NCI-H146 treated with DMSO at 0.1 percent for 48 hours (cell line): ENCODE data around the gene PAPOLG.

Experiments used
- DNase-seq: peaks from one replicate; lab custom pipeline; 2025; ENCODE audit not compliant: unreplicated experiment; lab: John Stamatoyannopoulos, UW

Gene PAPOLG

GRCh38 chr2:60756097-60757087, at the start of gene PAPOLG:
TSS of gene PAPOLG (plus strand) at chr2:60756268. CDS start at chr2:60756479, 211 bp downstream.
- peak; percentile 88 for DNase-seq

- no peak for DNase-seq
These were observed 48.2 kb upstream of the PAPOLG start for GRCh38 chr2:60707750-60708371.

- DNase-seq: no peak
These were observed 47.3 kb upstream of the PAPOLG start for GRCh38 chr2:60708630-60709320.

GRCh38 chr2:60710707-60711106, 45.4 kb upstream of the PAPOLG start:
- no peak for DNase-seq

- DNase-seq: no peak
These were observed 40.5 kb upstream of the PAPOLG start for GRCh38 chr2:60715561-60715960.

DNA sequence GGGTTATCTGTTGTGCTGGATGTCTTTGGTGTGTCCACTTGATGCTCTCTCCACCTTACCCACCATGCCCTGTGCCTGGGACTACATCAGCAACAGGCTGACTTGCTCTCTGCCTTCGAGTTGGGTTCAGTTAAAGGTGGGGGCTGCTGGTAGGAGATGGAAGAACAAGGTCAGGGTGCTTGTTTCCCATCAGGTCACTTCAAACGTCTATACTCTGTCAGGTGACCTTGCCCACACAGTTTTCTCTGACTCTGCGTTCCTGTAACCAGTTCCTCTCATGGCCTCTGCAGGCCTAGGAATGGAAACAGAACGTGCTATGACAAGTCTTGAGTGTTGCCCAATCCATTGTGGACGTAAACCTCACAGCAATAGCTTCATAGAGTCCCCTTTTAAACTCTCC, 38.4 kb upstream of the PAPOLG start:
- DNase-seq: no peak

DNA sequence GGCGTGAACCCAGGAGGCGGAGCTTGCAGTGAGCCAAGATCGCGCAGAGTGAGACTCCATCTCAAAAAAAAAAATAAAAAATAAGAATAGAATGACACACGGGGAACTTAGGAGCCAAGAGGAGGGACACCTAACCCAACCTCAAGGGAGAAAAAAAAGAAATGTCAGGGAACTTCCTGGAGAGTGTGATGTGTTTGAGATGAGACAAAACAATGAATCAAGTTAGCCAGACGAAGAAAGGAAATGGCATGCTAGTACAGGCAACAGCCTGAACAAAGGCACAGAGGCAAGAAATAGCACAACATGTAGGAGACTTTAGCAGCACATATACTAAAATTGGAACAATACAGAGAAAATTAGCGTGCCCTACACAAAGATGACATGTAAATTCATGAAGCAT, 36.7 kb upstream of the PAPOLG start:
- DNase-seq: no peak

DNA sequence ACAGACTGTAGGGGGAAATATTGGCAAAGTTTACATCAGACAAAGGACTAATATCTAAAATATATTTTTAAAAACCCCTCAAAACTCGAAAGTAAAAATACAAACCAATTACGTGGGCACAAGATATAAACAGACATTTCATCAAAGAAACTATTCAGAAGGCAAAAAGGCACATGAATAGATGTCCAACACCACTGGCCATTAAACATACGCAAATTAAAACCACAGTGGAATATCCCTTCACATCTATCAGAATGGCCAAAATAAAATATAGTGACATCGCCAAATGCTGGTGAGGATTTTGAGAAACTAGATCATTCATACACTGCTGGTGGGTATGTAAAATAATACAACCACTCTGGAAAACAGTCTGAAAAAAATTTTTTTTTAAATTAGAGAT, 30.6 kb upstream of the PAPOLG start:
- no peak for DNase-seq

GRCh38 chr2:60728855-60729254, 27.2 kb upstream of the PAPOLG start:
- DNase-seq: no peak

DNA sequence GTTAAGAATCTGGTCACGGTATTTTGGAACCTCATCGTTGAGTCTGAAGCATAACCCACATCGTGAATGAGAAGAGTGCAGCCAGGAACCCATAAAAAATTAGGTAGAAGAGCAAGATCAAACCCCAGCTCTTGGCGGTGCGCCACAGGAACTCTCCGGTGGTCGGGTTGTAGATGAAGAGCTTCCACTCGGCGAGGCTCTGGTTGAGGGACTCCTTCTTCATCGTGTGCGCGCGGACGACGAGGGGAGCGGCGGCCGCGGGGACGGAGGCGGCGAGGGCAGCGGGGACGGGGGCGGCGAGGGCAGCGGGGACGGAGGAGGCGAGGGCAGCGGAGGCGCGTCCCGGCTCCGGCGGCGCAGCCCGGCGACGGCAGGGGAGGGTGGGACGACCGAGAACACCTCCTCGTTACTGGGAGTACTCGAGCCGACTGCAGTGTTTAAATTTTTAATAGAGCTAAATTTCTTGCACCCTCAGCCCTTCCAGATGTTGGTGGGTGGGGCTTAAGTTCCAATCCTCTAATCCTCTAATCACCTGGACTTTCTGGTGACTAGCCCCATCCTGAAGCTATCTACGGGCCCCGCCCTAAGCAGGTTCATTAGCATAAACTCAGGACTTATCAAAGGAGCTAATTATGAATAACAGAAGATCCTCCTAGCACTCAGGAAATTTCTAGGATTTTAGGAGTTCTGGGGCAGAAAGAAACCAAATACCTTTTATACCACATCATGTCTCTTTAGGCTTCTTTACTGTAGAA, 20.4 kb upstream of the PAPOLG start:
- DNase-seq: no peak

DNA sequence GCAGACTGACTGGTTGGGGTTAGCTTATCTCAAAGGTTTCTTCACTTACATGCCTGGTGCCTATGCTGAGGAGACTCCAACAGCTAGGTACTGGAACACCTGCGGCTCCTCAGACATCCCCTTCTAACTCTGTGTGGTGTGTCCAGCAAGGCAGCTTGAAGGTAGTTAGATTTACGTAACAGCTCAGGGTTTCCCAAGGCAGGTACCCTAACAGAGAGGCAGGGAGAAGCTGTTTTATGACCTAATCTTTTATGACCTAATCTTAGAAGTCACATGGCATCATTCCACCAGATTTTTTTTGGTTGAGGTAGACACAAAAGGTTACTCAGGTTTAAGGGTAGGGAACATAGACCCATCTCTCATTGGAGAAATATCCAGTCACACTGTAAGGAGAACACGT, 17.4 kb upstream of the PAPOLG start:
- DNase-seq: no peak

- no peak for DNase-seq
These were observed 16.9 kb upstream of the PAPOLG start for GRCh38 chr2:60739156-60739555.

DNA sequence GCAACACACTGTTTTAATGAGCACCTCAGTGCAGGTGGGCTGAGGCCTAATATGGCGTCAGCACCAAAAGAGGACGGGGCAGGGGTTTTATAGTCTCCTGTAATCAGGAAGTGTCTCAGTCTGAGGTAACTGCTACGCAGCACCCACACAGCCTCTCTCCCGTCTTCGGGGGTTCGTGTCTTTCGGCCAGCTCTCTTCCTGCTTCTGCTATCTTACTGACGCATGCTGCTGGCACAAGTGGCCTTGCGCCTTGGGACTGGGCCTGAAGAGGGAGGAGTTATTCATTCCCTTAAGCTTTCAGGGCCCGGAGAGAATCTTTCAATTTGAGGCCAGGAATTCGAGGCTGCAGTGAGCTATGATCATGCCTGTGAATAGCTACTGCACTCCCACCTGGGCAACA, 14.5 kb upstream of the PAPOLG start:
- DNase-seq: no peak

- DNase-seq: no peak
These were observed 13.6 kb upstream of the PAPOLG start for GRCh38 chr2:60742419-60742818.

- DNase-seq: no peak
These were observed 10.7 kb upstream of the PAPOLG start for GRCh38 chr2:60745330-60745729.

GRCh38 chr2:60745761-60746160, 10.3 kb upstream of the PAPOLG start:
- DNase-seq: no peak

DNA sequence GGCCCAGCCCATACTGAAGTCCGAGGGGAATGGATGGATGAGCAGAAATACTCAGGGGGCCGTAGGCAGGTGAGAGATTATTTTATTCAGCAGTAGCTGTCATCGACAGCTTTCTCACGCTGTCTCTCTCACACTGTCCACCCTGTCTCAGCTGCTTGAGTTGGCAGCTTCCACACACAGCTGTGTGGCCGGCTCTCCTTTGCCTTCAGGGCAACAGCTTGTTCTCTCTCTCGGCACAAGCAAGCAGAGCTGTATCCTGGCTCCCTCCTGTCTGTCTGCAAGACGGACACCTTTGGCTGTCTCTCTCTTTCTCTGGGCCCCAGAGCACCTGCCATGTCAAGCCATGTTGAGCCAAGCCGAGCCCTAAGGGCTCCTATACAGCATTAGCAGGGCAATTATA, 9.8 kb upstream of the PAPOLG start:
- DNase-seq: peak; percentile 35

- no peak for DNase-seq
These were observed 3.6 kb downstream of the PAPOLG start for GRCh38 chr2:60759654-60760053.

DNA sequence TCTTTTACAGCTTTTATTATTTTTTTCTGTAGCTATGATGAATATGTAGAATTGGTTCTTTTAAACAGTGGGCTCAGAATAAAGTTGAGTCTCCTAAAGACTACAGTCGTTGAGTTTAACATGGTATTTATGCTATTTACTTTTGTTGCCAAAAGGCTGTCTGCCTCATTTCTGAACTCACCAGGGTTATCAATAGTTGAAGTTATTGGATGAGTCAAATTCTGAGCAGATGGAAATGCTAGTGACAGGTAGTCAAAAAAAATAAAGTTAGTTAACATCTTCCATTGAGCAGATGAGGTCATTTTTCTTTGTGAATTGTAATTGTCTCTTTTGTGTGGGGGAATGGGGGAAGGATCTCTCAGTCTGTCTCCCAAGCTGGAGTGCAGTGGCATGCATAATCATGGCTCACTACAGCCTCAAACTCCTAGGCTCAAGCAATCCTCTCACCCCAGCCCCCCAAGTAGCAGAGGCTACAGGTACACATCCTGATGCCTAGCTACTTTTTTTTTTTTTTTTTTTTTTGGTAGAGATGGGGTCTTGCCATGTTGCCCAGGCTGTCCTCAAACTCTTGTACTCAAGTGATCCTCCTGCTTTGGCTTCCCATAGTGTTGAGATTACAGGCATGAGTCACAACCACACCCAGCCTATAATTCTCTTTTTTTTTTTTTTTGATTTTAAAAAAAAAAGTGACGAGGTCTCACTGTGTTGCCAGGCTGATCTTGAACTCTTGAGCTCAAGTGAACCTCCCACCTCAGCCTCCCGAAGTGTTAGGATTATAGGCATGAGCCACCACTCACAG, 8.9 kb downstream of the PAPOLG start:
- DNase-seq: no peak

- DNase-seq: no peak
These were observed 10.2 kb downstream of the PAPOLG start for GRCh38 chr2:60766283-60766682.
